D341Med (cell line): ENCODE data around the gene STK32C.
"Not testable (repeated sequence)": the region's sequence is repeated elsewhere in the genome, so short reads cannot be mapped to it uniquely, and the experiment has no call there.

Source experiments
- DNase-seq: peaks from one replicate; pipeline ENCODE4 v3.0.0; 2012; ENCODE audit warnings: low spot score

The STK32C gene

GRCh38 chr10:132281915-132282666, 25.7 kb downstream of the STK32C start:
- DNase-seq: no peak

- DNase-seq: no peak
Observed at GRCh38 chr10:132280646-132281074, 27.1 kb downstream of the STK32C start.

DNA sequence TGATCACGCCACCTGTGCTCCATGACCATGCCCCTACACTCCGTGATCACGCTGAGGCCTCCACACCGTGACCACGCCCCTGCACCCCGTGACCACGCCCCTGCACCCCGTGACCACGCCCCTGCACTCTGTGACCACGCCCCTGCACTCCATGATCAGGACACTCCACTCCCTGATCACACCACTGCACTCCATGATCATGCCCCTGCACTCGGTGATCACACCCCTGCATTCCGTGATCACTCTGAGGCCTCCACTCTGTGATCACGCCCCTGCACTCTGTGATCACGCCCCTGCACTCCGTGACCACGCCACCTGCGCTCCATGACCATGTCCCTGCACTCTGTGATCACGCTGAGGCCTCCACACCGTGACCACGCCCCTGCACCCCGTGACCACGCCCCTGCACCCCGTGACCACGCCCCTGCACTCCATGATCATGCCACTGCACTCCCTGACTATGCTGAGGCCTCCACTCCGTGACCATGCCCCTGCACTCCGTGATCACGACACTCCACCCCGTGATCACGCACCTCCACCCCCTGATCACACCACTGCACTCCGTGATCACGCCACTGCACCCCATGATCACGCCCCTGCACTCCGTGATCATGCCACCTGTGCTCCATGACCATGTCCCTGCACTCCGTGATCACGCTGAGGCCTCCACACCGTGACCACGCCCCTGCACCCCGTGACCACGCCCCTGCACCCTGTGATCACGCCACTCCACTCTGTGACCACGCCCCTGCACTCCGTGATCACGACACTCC, 27.7 kb downstream of the STK32C start:
- no peak for DNase-seq

DNA sequence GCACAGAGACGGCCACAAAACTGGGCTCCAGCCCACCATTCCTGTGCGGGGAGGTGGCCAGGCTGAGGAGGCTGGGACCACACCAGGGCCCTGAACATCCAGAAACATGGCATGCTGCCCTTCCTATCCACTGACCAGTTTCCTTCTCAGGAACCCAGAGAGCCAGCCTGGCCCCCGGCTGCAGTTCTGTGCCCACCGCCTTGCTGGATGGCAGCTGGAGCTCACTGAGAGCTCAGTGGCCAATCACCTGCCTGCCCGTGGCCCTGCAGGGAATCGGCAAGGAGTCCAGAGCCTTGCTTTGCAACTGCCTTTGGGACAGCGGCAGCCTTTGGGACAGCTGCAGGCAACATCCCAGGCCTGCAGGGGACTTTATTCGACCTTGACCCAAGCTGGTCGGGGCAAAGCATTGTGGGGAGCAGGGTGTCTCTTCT, 30.4 kb downstream of the STK32C start:
- DNase-seq: no peak

DNA sequence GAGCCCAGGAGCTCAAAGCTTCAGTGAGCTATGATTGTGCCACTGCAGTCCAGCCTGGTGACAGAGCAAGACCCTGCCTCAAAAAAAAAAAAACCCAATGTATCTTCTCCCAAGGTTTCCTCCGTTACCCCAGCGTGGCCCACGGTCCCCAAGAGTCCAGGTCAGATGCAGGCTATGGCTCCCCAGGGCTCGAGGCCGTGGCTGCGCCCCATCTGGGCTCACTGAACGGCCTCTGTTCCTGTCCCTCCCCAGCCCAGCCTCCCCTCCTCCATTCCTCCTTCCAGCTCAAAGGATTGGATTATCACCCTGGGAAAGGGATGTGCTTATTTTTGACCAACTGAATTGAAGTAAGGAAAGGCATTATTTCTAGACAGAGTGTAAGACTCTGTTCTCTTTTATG, 31.0 kb downstream of the STK32C start:
- no peak for DNase-seq

DNA sequence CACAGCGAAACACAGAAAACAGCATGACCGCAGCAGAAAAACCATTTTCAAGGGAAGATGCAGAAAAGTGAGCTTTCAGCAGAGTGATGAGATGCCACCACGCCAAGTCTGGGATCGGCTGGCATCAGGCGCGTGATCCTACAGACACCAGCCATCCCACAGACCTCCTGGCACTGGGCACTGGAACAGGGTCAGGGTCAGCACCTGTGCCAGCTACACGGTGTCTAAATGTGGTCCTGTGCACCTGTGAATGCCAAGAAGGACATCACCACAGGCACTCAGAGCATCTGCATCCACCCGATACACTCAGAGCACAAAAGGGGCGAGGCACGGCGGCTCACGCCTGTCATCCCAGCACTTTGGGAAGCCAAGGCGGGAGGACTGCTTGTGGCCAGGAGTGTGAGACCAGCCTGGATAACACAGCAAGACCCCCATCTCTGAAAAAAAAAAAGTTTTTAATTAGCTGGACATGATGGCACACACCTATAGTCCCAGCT, 31.5 kb downstream of the STK32C start:
- no peak for DNase-seq

DNA sequence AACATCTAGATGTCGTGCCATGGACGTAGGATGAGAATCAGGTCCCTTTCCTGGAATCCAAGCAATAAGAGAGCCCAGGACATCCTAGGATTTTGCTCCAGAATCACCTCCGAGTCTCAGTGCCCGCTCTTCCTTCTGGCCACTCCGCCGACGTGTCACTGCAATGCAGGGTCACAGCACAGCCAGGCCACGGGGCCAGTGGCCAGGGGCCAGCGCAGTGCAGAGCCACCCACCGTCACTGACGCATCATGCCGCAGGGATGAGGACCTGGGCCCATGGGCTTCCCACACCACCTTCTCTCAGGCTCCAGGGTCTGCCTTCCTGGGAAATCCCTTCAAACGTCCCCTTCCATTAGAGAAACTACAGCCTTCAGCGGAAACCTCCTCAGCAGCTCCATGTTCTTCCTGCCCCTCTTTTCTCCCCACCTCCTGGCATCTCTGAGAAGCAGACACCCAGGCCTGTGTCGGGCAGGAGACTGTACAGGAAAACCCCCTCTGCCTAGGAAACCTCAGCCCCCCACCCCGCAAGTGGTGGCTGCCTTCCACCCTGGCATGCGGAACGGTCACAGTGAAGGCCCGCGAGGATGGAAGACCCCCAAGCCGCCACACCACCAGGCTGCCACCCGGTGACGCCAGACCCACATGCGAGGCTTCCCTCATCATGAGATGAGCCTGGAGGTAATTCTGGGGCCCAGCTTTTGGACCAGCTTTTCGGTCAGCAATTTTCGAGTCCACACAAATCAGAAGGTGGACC, 32.1 kb downstream of the STK32C start:
- no peak for DNase-seq

- DNase-seq: no peak
Observed at GRCh38 chr10:132274986-132275385, 32.8 kb downstream of the STK32C start.

GRCh38 chr10:132274581-132274980, 33.2 kb downstream of the STK32C start:
- no peak for DNase-seq

DNA sequence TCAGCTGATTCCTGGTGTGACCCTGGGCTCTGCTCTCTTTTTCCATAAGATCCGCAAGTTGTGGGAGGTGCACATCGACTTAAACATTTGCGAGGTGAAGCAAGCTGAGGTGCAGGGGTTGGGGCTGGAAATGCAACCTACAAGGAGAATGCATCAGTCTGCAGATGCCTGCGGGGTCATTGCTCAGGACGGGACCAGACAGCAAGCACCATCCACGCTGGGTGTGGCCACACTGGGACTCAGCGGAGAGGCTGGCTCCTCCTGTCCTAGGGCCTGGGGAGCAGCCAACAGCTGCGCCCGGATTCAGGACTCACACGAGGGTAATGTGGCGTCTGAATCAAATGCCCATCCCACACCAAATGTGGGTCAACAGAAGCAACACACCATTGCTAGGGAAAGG, 33.8 kb downstream of the STK32C start:
- no peak for DNase-seq

DNA sequence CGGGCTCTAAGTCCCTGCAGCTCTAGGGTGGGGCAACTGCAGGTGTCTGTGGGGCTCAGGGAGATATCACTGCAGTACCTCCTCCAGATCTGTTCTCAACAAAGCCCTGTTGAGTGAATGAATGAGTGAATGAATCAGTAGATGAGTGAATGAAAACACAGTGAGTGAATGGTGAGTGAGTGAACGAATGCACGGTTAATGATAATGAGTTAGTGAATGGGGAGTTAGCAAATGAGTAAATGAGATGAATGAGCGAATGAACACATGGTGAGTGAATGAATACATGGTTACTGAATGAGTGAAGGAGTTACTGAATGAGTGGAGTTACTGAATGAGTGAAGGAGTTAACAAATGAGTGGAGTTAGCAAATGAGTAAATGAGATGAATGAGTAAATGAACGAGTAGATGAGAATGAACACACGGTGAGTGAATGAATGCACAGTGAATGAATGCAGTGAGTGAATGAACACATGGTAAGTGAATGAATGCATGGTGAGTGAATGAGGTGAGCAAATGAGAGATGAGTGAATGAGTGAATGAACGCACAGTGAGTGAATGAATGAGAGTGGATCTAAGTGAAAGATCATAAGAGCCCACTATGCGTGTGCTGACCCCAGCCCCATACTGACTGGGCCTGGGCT, 34.3 kb downstream of the STK32C start:
- no peak for DNase-seq

GRCh38 chr10:132272231-132272971, 35.3 kb downstream of the STK32C start:
- no peak for DNase-seq

GRCh38 chr10:132271458-132272230, 36.1 kb downstream of the STK32C start:
- DNase-seq: no peak

- no peak for DNase-seq
Observed at GRCh38 chr10:132270721-132271457, 36.9 kb downstream of the STK32C start.

DNA sequence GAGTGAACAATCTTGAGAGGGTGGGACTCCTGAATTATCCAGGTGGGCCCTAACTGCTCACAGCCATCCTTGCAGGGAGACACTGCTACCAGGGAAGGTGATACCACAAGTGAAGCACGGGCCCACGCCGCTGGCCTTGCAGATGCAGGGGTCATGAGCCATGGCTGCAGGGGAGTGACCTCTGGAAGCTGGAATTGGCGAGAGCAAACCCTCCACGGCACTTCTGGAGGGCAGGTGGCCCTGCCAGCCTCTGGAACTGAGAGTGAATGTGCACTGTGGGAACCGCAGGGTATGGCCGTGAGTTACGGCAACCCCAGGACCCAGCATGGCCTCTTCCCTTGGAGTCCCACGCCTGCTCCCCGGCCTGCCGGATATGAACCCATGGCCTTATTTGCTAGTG, 37.5 kb downstream of the STK32C start:
- no peak for DNase-seq

DNA sequence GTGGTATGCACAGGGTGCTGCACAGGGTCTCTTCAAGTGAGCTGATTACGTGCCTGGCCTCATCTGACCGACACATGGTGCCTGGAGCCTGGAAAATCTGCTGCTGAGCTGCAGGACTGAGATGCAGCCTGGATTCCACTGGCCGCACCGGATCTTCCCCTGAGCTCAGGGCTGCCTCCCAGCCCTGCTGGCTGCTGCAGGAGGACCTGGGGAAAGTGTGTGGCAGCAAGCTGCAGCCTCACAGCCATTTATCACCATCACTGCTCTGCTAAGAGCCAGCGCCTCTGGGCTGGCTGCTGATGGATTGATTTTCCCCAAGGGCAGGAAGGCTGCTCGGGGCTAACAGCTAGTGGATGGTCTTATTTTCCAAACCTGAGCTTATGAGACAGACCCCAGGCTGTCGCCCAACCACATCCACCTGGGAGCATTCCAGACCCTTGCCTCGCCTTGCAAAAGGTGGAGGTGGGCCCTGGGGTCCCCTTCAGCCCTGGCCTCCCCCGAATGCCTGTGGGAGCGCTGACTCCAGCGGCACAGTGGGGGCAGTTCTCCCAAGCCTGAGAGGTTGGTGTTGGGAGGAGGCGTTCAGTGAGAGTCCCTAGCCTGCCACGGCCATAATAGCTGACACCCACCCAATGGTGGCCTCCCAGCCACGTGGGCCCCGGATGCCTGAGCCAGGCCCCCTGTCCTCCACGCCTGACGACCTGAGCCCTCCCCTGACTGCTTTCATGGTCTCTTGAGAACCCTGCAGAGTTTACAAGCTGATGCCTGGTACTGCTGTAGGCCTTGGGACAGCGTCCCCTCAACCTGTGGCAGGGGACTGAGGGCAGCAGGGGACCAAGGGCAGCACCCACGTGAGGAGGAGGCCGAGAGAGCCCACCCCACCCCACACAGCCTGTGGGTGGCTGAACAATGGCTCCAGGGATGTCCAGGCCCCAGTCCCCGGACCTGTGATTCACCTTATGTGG, 38.2 kb downstream of the STK32C start:
- DNase-seq: no peak

DNA sequence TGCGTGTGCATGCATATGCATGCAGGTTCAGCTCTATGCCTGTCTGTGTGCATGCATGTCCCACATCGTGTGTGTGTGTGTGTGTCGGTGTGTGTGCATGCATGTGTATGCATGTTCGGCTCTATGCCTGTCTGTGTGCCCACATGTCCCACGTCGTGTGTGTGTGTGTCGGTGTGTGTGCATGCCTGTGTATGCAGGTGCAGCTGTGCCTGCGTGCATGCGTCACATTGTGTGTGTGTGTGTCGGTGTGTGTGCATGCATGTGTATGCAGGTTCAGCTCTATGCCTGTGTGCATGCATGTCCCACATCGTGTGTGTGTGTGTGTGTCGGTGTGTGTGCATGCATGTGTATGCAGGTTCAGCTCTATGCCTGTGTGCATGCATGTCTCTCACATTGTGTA, 39.8 kb downstream of the STK32C start:
- DNase-seq: not testable (repeated sequence)

- DNase-seq: no peak
Observed at GRCh38 chr10:132266594-132267161, 41.1 kb downstream of the STK32C start.
